Glutamatergic neuron (in vitro differentiated cells): Measurements from ENCODE around the gene SUCLG2. TPM values are rescaled to one million over a fixed set of nuclear protein-coding genes. Genes with fewer than 3 reads are reported as not detected.

ENCODE experiments used
- DNase-seq: peaks from one replicate; pipeline ENCODE4 v3.0.0; 2022
- H3K27ac Mint-ChIP-seq: one replicate; pipeline ENCODE4 v1.8.0; 2020; ENCODE audit warnings: mild to moderate bottlenecking, mixed read lengths, inconsistent platforms; ENCODE audit not compliant: unreplicated experiment
- H3K27me3 Mint-ChIP-seq: one replicate; pipeline ENCODE4 v1.8.0; 2020; ENCODE audit warnings: mild to moderate bottlenecking, moderate library complexity, mixed read lengths, inconsistent platforms; ENCODE audit not compliant: unreplicated experiment
- H3K36me3 Mint-ChIP-seq: one replicate; pipeline ENCODE4 v1.8.0; 2020; ENCODE audit warnings: mild to moderate bottlenecking, mixed read lengths, inconsistent platforms; ENCODE audit not compliant: unreplicated experiment
- H3K4me1 Mint-ChIP-seq: one replicate; pipeline ENCODE4 v1.8.0; 2020; ENCODE audit warnings: mild to moderate bottlenecking, low read depth, mixed read lengths, inconsistent platforms; ENCODE audit not compliant: unreplicated experiment
- H3K4me3 Mint-ChIP-seq: one replicate; pipeline ENCODE4 v1.8.0; 2020; ENCODE audit warnings: mild to moderate bottlenecking, mixed read lengths, inconsistent platforms; ENCODE audit not compliant: unreplicated experiment
- H3K9me3 Mint-ChIP-seq: one replicate; pipeline ENCODE4 v1.8.0; 2020; ENCODE audit warnings: mild to moderate bottlenecking, moderate library complexity, mixed read lengths, inconsistent platforms; ENCODE audit not compliant: unreplicated experiment
- CTCF ChIP-seq: fragments of 200-600 bp; sonication (generic); IDR thresholded peaks from one replicate; pipeline ENCODE4 v1.5.0; 2021; ENCODE audit not compliant: partially characterized antibody, unreplicated experiment
- total RNA-seq: library from RNA; stranded (reverse); fragmentation: NEBNext Ultra II Directional; extraction: Animal tissue kit (Norgen Biotek cat#: 25700); gene quantifications from one replicate; pipeline ENCODE4 v1.2.1, GENCODE V29; 2021; ENCODE audit not compliant: unreplicated experiment

SUCLG2 gene
- total RNA-seq, 1 donor from 2014 or later = 4.3 TPM

GRCh38 chr3:67459796-67460195 is 194.6 kb downstream of the SUCLG2 start:
- no peak overlapping the region for H3K27ac Mint-ChIP-seq
- no peak for TF ChIP-seq CTCF
- no peak overlapping the region for H3K4me3 Mint-ChIP-seq
- no peak for DNase-seq
- H3K4me1 Mint-ChIP-seq = peaks cover 12% of the 10 kb centered on the region
- H3K36me3 Mint-ChIP-seq = no peaks in the 10 kb centered on the region
- H3K27me3 Mint-ChIP-seq = peaks cover 2% of the 10 kb centered on the region
- H3K9me3 Mint-ChIP-seq = peaks cover 2% of the 10 kb centered on the region

- Mint-ChIP-seq H3K36me3 (no peaks in the 10 kb centered on the region), H3K4me3 (no peak overlapping the region), H3K27ac (no peak overlapping the region), H3K9me3 (peaks cover 2% of the 10 kb centered on the region), H3K27me3 (peaks cover 2% of the 10 kb centered on the region), H3K4me1 (peaks cover 12% of the 10 kb centered on the region)
- no peak for TF ChIP-seq CTCF
- no peak for DNase-seq
Observed at GRCh38 chr3:67458896-67459530, 195.4 kb downstream of the SUCLG2 start.

DNA sequence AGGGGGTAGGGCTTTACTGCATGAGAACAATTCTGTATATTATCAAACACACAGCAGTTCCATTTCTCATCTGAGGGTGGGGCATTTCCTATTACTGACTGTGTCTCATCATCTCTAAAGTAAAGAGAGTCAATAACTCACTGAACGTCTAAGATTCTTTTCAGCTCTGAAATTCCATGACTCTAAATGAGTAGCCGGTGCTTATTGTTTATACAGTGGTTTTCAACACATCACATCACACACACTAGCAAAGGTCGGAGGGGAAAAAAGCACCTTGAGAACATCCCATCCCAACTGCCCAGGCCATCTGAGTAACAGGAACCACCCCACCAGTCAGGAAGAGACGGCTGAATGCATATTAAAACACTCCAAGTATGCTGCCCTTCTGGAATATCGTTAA is 196.0 kb downstream of the SUCLG2 start:
- peaks cover 2% of the 10 kb centered on the region for H3K9me3 Mint-ChIP-seq
- no peak for DNase-seq
- TF ChIP-seq CTCF = no peak
- no peak overlapping the region for H3K27ac Mint-ChIP-seq
- H3K4me3 Mint-ChIP-seq = no peak overlapping the region
- H3K36me3 Mint-ChIP-seq = no peaks in the 10 kb centered on the region
- peaks cover 12% of the 10 kb centered on the region for H3K4me1 Mint-ChIP-seq
- H3K27me3 Mint-ChIP-seq = peaks cover 2% of the 10 kb centered on the region

DNA sequence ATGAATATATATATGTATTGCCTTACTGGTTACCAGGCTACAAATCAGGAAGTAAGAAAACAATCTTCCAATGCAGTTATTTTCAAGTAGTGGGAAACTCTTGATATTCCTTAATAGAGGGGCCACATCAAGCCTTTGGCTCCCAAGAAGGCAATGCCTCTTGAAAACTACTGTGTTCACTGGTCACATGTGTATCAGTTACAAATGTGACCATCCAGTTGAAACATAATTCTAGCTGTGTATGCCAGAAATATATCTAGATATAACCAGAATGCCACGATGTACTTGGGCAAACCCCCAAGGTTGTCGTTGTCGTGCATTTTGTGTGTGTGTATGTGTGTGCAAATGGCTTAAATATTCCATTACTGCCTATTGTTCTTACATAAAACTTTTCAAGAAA is 200.8 kb downstream of the SUCLG2 start:
- no peaks in the 10 kb centered on the region for H3K27me3 Mint-ChIP-seq
- no peak for TF ChIP-seq CTCF
- H3K36me3 Mint-ChIP-seq = no peaks in the 10 kb centered on the region
- no peak overlapping the region for H3K4me3 Mint-ChIP-seq
- no peak for DNase-seq
- peaks cover 2% of the 10 kb centered on the region for H3K4me1 Mint-ChIP-seq
- H3K9me3 Mint-ChIP-seq = no peaks in the 10 kb centered on the region
- H3K27ac Mint-ChIP-seq = no peak overlapping the region

DNA sequence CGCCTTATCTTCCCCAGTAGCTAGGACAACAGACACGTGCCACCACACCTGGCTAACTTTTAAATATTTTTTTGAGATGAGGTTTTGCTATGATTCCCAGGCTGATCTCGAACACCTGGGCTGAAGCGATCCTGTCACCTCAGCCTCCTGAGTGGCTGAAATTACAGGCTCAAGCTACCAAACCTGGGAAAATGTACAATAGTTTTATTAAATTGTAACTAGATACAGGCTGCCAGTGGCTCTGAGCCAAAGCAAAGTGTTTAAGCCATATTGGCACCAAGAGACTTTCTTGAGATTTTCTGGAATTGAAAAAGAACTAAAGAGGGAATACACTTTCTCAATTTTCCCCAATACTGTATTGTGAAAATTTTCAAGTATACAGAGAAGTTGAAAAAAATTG is 204.3 kb downstream of the SUCLG2 start:
- Mint-ChIP-seq H3K36me3 (no peaks in the 10 kb centered on the region), H3K4me3 (no peak overlapping the region), H3K9me3 (no peaks in the 10 kb centered on the region), H3K27me3 (no peaks in the 10 kb centered on the region), H3K27ac (no peak overlapping the region), H3K4me1 (no peaks in the 10 kb centered on the region)
- no peak for DNase-seq
- TF ChIP-seq CTCF = no peak
